Muscle layer of duodenum (tissue), 2 donors: ENCODE results near the gene EHD4.

Source experiments
- H3K27ac ChIP-seq: one replicate; pipeline ENCODE4 v1.7.0; 2013; ENCODE audit warnings: mild to moderate bottlenecking, low read length
- H3K27me3 ChIP-seq: one replicate; pipeline ENCODE4 v1.7.0; 2013; ENCODE audit warnings: low read depth, mild to moderate bottlenecking, control low read depth, low read length
- H3K36me3 ChIP-seq, 2 donors: one replicate each; pipeline ENCODE4 v1.7.0; 2013; ENCODE audit warnings: low read length in 2 of 2, control low read depth in 1 of 2, mild to moderate bottlenecking in 1 of 2; ENCODE audit not compliant: insufficient read depth in 2 of 2, control insufficient read depth in 1 of 2
- H3K4me1 ChIP-seq, 2 donors: one replicate each; pipeline ENCODE4 v1.7.0; 2013; ENCODE audit warnings: low read length in 2 of 2, mild to moderate bottlenecking in 2 of 2, control low read depth in 1 of 2, moderate library complexity in 1 of 2; ENCODE audit not compliant: insufficient read depth in 2 of 2, control insufficient read depth in 1 of 2
- H3K4me3 ChIP-seq, 2 donors: one replicate each; pipeline ENCODE4 v1.7.0; 2013; ENCODE audit warnings: low read length in 2 of 2, low read depth in 1 of 2, mild to moderate bottlenecking in 1 of 2
- H3K9me3 ChIP-seq, 2 donors: one replicate each; pipeline ENCODE4 v1.7.0; 2013; ENCODE audit warnings: low read length in 2 of 2, control low read depth in 1 of 2, mild to moderate bottlenecking in 1 of 2; ENCODE audit not compliant: control insufficient read depth in 1 of 2
- donor health status: healthy.

The EHD4 gene

DNA sequence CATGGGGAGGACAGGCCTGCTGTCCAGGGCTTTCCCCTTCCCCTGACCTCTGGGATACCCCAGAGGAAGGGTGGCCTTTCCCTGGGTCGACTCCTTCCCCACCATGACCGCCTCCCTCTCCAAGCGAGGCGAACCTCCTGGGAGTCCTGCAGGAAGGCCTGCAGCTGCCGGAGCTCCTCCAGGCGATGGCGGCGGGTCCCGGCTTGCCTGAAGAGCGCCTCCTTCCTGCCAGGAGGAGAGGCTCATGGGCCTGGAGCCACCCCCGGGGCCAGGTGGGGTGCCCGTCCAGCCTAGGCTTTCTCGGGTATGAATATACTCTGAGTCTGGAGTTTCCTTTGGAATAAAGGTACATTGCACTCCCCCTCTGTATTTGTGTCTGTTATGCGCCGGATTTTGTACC, 113.6 kb downstream of the EHD4 start:
- H3K4me3 ChIP-seq, result no peak overlapping the region
- no peaks in the 10 kb centered on the region for H3K9me3 ChIP-seq
- no peaks in the 10 kb centered on the region for H3K4me1 ChIP-seq
- no peaks in the 10 kb centered on the region for H3K27me3 ChIP-seq
- H3K27ac ChIP-seq, result no peak overlapping the region
- H3K36me3 ChIP-seq, result no peaks in the 10 kb centered on the region

DNA sequence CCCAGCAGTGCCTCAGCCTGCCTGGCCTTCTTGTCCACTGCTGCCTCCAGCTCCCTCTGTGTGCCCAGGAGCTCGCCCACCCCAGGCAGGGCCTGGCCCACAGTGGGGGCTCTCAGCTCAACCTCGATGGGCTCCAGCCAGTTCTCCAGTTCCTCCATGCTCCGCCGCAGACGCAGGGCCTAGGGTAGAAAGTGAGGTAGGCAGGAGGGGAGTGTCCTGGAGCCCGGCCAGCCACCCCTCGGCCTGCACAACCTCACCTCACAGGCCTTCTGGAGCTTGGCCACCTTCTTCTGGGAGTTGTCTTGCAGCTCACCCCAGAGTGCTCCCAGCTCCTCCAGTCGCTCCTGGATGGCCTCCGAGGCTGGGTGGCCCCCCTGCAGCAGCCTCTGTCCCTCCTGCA, 115.0 kb downstream of the EHD4 start:
- Histone ChIP-seq H3K36me3 (no peaks in the 10 kb centered on the region), H3K9me3 (no peaks in the 10 kb centered on the region), H3K4me1 (no peaks in the 10 kb centered on the region), H3K27ac (no peak overlapping the region), H3K4me3 (no peak overlapping the region), H3K27me3 (no peaks in the 10 kb centered on the region)

DNA sequence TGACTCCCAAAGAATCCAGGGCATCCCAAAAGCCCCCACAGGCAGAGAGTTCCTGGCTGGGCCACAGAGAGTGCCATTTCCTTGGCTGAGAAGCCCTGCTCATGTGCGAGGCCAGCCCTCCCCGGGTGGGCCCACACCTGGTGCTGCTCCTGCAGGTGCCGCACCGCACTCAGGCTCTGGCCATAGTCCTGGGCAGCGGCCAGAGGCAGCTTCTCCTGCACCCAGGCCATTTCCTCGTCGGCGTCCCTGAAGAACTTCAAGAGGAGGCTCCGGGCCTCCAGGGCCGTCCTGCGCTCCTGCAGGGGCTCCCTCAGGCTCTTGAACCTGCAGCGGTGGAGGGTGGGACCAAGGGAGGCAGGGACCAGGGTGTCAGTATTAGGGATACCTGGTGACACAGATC, 115.6 kb downstream of the EHD4 start:
- no peaks in the 10 kb centered on the region for H3K27me3 ChIP-seq
- H3K9me3 ChIP-seq, result no peaks in the 10 kb centered on the region
- H3K27ac ChIP-seq, result no peak overlapping the region
- no peaks in the 10 kb centered on the region for H3K4me1 ChIP-seq
- no peak overlapping the region for H3K4me3 ChIP-seq
- H3K36me3 ChIP-seq, result no peaks in the 10 kb centered on the region

GRCh38 chr15:41856262-41856661, 116.1 kb downstream of the EHD4 start:
- Histone ChIP-seq H3K4me1 (no peaks in the 10 kb centered on the region), H3K4me3 (no peak overlapping the region), H3K36me3 (no peaks in the 10 kb centered on the region), H3K9me3 (no peaks in the 10 kb centered on the region), H3K27ac (no peak overlapping the region), H3K27me3 (no peaks in the 10 kb centered on the region)

GRCh38 chr15:41855261-41855961, 116.9 kb downstream of the EHD4 start:
- H3K36me3 ChIP-seq, result no peaks in the 10 kb centered on the region
- no peak overlapping the region for H3K4me3 ChIP-seq
- H3K27me3 ChIP-seq, result no peaks in the 10 kb centered on the region
- no peak overlapping the region for H3K27ac ChIP-seq
- no peaks in the 10 kb centered on the region for H3K9me3 ChIP-seq
- no peaks in the 10 kb centered on the region for H3K4me1 ChIP-seq

GRCh38 chr15:41854443-41854842, 117.9 kb downstream of the EHD4 start:
- H3K27ac ChIP-seq, result no peak overlapping the region
- H3K4me1 ChIP-seq, result no peaks in the 10 kb centered on the region
- no peaks in the 10 kb centered on the region for H3K36me3 ChIP-seq
- H3K27me3 ChIP-seq, result no peaks in the 10 kb centered on the region
- no peak overlapping the region for H3K4me3 ChIP-seq
- no peaks in the 10 kb centered on the region for H3K9me3 ChIP-seq

- Histone ChIP-seq H3K27me3 (no peaks in the 10 kb centered on the region), H3K4me3 (no peak overlapping the region), H3K4me1 (no peaks in the 10 kb centered on the region), H3K9me3 (no peaks in the 10 kb centered on the region), H3K27ac (no peak overlapping the region), H3K36me3 (peaks cover under 1 to 4% of the 10 kb centered on the region in 2 donors)
These were observed 118.5 kb downstream of the EHD4 start for GRCh38 chr15:41853831-41854230.

DNA sequence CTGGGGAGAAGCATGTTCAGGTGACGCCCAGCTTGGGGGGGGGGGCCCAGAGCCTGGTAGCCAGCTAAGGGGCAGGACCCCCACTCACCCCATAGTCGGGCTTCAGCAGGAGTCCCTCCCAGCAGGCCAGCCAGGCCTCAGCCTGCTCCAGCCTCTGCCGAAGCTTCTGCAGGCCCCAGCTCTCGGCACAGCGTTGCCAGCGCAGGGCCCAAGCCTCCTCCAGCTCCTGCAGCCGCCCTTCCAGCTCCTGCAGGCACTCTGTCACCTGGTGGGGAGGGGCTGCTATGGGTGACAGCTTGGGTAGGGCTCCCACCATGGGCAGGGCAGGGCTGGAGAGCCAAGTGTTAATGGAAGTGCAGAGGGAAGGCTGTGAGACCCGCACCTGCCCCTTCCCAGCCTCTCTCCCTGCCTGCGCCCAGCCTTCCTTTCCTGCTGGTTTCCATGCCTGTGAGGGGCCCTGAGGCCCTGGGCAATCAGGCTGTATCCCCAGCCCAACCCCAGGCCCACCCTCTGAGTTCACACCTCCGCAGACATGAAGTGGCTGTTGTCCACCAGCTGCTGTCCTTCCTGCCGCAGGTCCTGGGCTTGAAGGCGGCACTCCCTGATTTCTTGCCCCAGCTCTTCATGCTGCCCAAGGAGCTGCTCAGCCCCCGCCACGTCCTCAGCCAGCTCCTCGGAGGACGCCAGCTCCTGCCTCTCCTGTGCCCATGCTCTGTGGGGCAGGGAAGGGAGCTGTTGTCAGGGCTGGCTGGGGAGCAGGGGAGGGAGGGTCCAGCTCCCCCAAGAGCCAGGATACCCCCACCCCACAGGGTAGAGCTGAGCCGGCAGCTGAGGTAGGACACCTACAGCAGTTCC, 119.4 kb downstream of the EHD4 start:
- peaks cover 4 to 9% of the 10 kb centered on the region in 2 donors for H3K36me3 ChIP-seq
- H3K4me3 ChIP-seq, result no peak overlapping the region
- no peak overlapping the region for H3K27ac ChIP-seq
- no peaks in the 10 kb centered on the region for H3K4me1 ChIP-seq
- H3K27me3 ChIP-seq, result no peaks in the 10 kb centered on the region
- H3K9me3 ChIP-seq, result no peaks in the 10 kb centered on the region

DNA sequence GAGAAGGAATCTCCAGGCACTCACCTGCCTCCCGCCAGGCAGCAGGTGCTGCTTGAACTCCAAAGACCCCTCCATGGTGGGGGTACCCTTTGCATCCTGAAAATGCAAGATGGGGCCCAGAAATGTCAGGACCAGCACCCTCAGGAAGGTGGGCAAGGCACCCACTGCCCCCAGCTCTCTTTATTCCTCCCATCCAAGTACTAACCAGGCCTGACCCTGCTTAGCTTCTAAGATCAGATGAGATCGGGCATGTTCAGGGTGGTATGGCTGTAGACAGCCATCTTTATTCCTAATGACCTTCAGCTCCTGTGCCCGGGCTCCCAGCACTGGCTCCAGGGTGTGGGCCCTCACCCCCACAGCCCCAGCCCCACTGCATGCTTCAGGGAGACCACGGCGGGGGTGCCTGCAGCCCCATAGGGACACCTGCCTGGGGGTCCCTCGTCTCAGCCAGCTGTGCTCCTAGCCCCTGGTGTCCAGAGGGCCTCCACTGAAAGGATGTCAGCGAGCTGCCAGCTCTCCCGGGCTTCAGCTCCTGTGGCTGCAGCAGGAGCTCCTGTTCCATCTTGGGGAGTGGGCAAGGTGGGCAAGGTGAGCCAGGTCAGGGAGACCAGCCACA, 120.5 kb downstream of the EHD4 start:
- Histone ChIP-seq H3K36me3 (peaks cover 7 to 20% of the 10 kb centered on the region in 2 donors), H3K27me3 (no peaks in the 10 kb centered on the region), H3K4me1 (no peaks in the 10 kb centered on the region), H3K9me3 (no peaks in the 10 kb centered on the region), H3K27ac (no peak overlapping the region), H3K4me3 (no peak overlapping the region)

GRCh38 chr15:41851167-41851523, 121.2 kb downstream of the EHD4 start:
- Histone ChIP-seq H3K27me3 (no peaks in the 10 kb centered on the region), H3K36me3 (peaks cover 14 to 27% of the 10 kb centered on the region in 2 donors), H3K4me1 (no peaks in the 10 kb centered on the region), H3K9me3 (no peaks in the 10 kb centered on the region), H3K27ac (no peak overlapping the region), H3K4me3 (no peak overlapping the region)

DNA sequence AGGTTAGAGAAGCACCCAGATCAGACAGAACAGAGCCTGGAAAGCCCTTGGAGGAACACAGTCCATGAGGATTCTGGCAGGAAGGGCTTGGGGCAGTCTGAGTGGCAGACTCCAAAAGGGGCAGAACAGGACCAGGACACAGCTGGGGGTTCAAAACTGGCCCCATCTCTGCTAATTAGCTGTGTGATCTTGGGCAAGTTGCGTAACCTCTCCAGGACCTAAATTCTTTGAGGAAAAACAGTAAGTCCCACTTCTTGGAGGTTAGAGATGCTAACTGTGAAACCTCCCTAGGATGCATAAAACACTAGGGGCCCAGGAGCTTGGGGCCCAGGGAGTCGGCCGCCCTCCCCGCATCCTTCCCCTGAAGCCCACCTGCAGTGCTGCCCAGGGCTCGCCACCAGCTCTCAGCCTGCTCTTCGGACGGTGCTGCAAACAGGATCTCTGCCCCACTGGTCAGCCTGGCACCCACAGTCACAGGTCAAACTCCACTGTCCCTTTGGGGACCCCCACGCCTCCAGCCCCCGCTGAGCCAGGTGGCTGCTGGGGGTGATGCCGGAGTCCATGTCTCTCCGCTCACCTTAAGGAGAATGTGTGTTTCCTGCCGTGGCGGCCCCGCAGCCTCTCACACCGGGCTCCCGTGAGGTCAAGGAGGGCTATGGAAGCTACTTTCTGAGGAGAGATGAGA, 121.7 kb downstream of the EHD4 start:
- Histone ChIP-seq H3K9me3 (no peaks in the 10 kb centered on the region), H3K4me1 (no peaks in the 10 kb centered on the region), H3K36me3 (peaks cover 14 to 32% of the 10 kb centered on the region in 2 donors), H3K27ac (no peak overlapping the region), H3K27me3 (no peaks in the 10 kb centered on the region), H3K4me3 (no peak overlapping the region)
